Stimulated activated CD8-positive, alpha-beta memory T cell treated with anti-CD3 and anti-CD28 coated beads, Interleukin-2, amount 100 ng/mL, for 48 hours (primary cell): ENCODE data around the gene MAPK7.

Experiments used
- DNase-seq, 2 donors: peaks; one replicate each; pipeline ENCODE4 v3.0.0-alpha.2; 2020; ENCODE audit warnings: low read depth in 2 of 2

Gene MAPK7

DNA sequence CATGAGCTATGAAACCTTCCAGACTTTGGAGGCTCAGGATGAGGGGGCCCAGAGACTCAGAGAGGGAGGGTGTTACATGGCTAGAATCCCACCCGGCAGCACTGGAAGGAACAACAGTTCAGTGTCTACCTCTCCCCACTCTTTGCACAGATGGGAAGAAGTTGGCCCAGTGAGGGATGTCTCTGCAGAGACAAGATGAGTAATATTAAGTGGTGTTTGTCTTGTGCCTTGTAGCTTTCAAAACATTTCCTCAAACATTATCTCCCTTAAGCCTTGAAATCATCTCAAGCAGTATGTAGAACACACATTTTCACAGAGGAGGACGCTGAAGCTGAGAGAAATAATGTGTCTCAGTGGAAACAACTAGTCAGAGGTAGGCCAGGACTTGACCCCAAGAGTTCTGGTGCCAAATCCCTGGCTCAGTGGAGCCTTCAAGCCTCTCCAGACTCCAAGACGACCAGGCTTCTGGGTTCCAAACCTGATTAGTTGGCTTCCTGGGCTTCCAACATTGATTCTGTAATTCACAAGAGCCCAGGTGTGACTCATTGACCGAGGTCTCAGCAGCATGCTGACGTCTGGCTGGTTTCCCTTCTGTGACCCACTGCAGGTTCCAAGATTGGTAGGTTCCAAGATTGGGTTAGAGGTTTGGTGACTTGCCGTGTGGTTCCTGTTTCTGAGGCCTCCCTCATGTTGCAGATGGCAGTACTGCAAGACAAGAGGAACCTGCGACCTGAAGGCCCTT is 40.1 kb downstream of the MAPK7 start:
- peak in 1 of 2 donors; percentile 2 for DNase-seq

DNA sequence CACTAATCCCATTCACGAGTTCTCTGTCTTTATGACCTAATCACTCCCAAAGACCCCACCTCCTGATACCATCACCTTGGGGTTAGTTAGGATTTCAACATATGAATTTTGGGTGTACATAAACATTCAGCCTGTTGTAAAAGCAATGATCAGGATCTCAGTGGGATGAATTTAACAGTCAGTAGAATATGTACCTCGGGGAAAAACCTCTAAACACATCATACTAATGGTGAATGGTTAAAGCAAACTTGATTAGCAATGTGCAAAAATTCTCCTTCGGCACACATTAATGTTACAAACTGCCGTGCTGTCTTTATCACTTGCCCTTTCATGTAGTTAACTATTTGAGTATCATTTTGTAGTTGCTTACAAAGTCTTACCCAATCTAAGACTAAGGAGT is 42.9 kb downstream of the MAPK7 start:
- DNase-seq, result no peak

GRCh38 chr17:19421926-19422325 is 43.6 kb downstream of the MAPK7 start:
- DNase-seq, result no peak

DNA sequence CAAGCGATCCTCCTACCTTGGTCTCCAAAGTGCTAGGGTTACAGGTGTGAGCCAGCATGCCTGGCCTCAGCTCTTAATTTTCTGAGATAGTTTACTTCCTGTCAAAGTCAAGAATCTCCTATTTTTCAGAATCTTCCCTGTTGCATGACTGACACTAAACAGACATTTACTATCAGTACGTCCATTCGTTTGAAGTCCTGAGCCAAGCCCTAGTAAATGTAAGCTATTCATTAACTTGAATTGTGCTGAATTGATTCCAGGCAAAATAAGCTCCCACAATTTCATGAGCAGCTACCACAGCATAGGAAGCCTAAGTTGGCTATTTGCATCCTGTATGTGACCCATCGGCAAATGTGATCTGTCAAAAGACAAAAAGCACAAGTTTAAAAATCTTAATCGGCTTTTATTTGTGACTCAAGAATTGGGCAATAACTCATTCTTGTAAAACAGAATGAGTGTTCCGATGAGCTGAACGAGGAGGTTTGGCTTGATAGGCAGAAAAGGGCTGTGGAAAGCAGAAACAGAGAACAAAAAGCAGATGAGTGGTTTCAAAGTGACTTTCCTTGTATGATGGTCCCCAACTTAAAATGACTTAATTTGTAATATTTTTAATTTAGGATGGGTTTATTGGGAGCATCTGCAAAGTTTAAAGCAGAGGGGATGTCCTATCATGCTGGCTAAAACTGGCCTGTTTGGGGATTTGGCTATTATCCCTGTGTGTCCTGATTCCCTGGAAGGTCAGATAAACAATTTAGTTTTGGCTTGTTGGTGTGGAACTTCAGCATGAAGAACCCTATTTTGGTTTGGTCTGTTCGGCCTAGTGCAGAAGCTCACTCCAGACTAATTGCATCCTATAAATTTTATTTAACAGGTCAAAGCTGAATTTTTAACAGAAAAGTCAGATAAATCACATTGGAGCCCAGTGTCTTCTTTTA is 46.9 kb downstream of the MAPK7 start:
- DNase-seq, result no peak

DNA sequence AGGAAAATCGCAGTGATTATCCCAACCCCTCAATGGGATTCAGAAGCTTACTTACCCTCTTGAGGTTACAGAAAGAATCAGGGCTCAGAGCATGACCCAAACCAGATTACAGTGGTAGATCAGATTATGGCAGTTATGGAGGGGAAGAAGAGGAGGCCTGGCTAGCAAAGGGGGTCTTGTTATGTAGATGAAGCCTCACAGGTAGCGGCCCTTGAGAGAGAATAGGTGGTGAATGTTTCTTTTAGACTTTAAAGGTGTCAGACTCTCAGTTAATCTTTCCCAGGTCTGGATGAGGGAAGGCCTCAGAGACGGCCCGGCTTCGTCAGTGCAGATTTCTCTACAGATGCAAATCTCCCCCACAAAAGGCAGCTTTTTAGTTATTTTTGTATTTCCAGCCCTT is 48.3 kb downstream of the MAPK7 start:
- DNase-seq, result no peak

GRCh38 chr17:19431691-19432090 is 53.4 kb downstream of the MAPK7 start:
- no peak for DNase-seq
